ENCODE data around the gene COPZ2.
"Not testable (repeated sequence)": the region's sequence is repeated elsewhere in the genome, so short reads cannot be mapped to it uniquely, and the experiment has no call there.

Gene COPZ2

GRCh38 chr17:47988445-47988844, 49.2 kb downstream of the COPZ2 start:
- in situ Hi-C loops (cut with MboI; ENCODE audit: low sequenced_read_pairs), result not testable (repeated sequence)

- in situ Hi-C loops (cut with MboI; ENCODE audit: low sequenced_read_pairs), result no loop called here
Measured at GRCh38 chr17:47987240-47987835, 50.3 kb downstream of the COPZ2 start.

- in situ Hi-C loops (cut with MboI; ENCODE audit: low sequenced_read_pairs), result no loop called here
Measured at GRCh38 chr17:47986520-47986919, 51.1 kb downstream of the COPZ2 start.

GRCh38 chr17:47983492-47984223, 53.9 kb downstream of the COPZ2 start:
- in situ Hi-C loops (cut with MboI; ENCODE audit: low sequenced_read_pairs), result no loop called here

GRCh38 chr17:47982645-47983390, 54.8 kb downstream of the COPZ2 start:
- in situ Hi-C loops (cut with MboI; ENCODE audit: low sequenced_read_pairs), result no loop called here

GRCh38 chr17:47982091-47982617, 55.4 kb downstream of the COPZ2 start:
- in situ Hi-C loops (cut with MboI; ENCODE audit: low sequenced_read_pairs), result no loop called here

- in situ Hi-C loops (cut with MboI; ENCODE audit: low sequenced_read_pairs), result no loop called here
Measured at GRCh38 chr17:47981462-47981861, 56.1 kb downstream of the COPZ2 start.

GRCh38 chr17:47980541-47980940, 57.1 kb downstream of the COPZ2 start:
- in situ Hi-C loops (cut with MboI; ENCODE audit: low sequenced_read_pairs), result no loop called here

- in situ Hi-C loops (cut with MboI; ENCODE audit: low sequenced_read_pairs), result no loop called here
Measured at GRCh38 chr17:47978324-47978723, 59.3 kb downstream of the COPZ2 start.

All from hTERT RPE-1 (cell line).